HUES64 (cell line): ENCODE data around the gene FBLN2.

ENCODE experiments used
- H3K27ac ChIP-seq: 2 replicates; pipeline ENCODE4 v1.7.0; 2013; ENCODE audit warnings: low read depth, low read length, inconsistent platforms
- H3K27me3 ChIP-seq: 2 replicates; pipeline ENCODE4 v1.6.1; 2013; ENCODE audit warnings: mild to moderate bottlenecking, low read length; ENCODE audit not compliant: insufficient read depth
- H3K36me3 ChIP-seq: 2 replicates; pipeline ENCODE4 v1.6.1; 2013; ENCODE audit warnings: mild to moderate bottlenecking, low read length; ENCODE audit not compliant: insufficient read depth
- H3K4me1 ChIP-seq: 2 replicates; pipeline ENCODE4 v1.6.1; 2013; ENCODE audit warnings: mild to moderate bottlenecking, low read length, moderate library complexity; ENCODE audit not compliant: insufficient read depth
- H3K4me3 ChIP-seq: 2 replicates; pipeline ENCODE4 v1.5.1; 2013; ENCODE audit warnings: mild to moderate bottlenecking, low read length, moderate library complexity
- H3K9ac ChIP-seq: 2 replicates; pipeline ENCODE4 v1.6.1; 2013; ENCODE audit warnings: mild to moderate bottlenecking, low read depth, low read length
- H3K9me3 ChIP-seq: 2 replicates; pipeline ENCODE4 v1.6.1; 2013; ENCODE audit warnings: low read depth, low read length; ENCODE audit not compliant: insufficient read depth
- WGBS: fragments of 150-250, 120-280 bp; methylation state at CpG from one replicate; pipeline ENCODE4 v1.1.7; 2013; ENCODE audit warnings: missing lambda C conversion rate; 5-methylcytosine and 5-hydroxymethylcytosine counted together

FBLN2 gene

GRCh38 chr3:13634151-13634550 lies 85.2 kb downstream of the FBLN2 start:
- Histone ChIP-seq H3K4me3 (no peak overlapping the region), H3K4me1 (no peaks in the 10 kb centered on the region), H3K9ac (no peak overlapping the region; the same call in 1 of the 2 replicates), H3K27me3 (no peaks in the 10 kb centered on the region), H3K27ac (no peak overlapping the region), H3K9me3 (no peaks in the 10 kb centered on the region), H3K36me3 (no peaks in the 10 kb centered on the region)
- 87% methylated on average over 18 of the region's 18 CpGs for WGBS

GRCh38 chr3:13634615-13635014 lies 85.7 kb downstream of the FBLN2 start:
- H3K9me3 ChIP-seq, result no peaks in the 10 kb centered on the region
- H3K27me3 ChIP-seq, result no peaks in the 10 kb centered on the region
- no peaks in the 10 kb centered on the region for H3K4me1 ChIP-seq
- H3K27ac ChIP-seq, result no peak overlapping the region
- H3K36me3 ChIP-seq, result no peaks in the 10 kb centered on the region
- WGBS, result 94% methylated on average over 10 of the region's 10 CpGs
- H3K9ac ChIP-seq, result no peak overlapping the region
- H3K4me3 ChIP-seq, result no peak overlapping the region

GRCh38 chr3:13636186-13636585 lies 87.3 kb downstream of the FBLN2 start:
- Histone ChIP-seq H3K27me3 (no peaks in the 10 kb centered on the region), H3K4me3 (no peak overlapping the region), H3K9ac (no peak overlapping the region), H3K36me3 (no peaks in the 10 kb centered on the region), H3K9me3 (no peaks in the 10 kb centered on the region), H3K4me1 (no peaks in the 10 kb centered on the region), H3K27ac (no peak overlapping the region)
- WGBS, result 91% methylated on average over 14 of the region's 14 CpGs

GRCh38 chr3:13636874-13637273 lies 87.9 kb downstream of the FBLN2 start:
- Histone ChIP-seq H3K4me3 (no peak overlapping the region), H3K4me1 (no peaks in the 10 kb centered on the region), H3K36me3 (no peaks in the 10 kb centered on the region), H3K9ac (no peak overlapping the region), H3K27me3 (no peaks in the 10 kb centered on the region), H3K27ac (no peak overlapping the region), H3K9me3 (no peaks in the 10 kb centered on the region)
- WGBS, result 92% methylated on average over 8 of the region's 8 CpGs

GRCh38 chr3:13637311-13637891 lies 88.5 kb downstream of the FBLN2 start:
- Histone ChIP-seq H3K27me3 (no peaks in the 10 kb centered on the region), H3K4me1 (no peaks in the 10 kb centered on the region), H3K4me3 (no peak overlapping the region), H3K27ac (no peak overlapping the region), H3K36me3 (no peaks in the 10 kb centered on the region), H3K9ac (no peak overlapping the region), H3K9me3 (no peaks in the 10 kb centered on the region)
- 88% methylated on average over 31 of the region's 31 CpGs for WGBS

GRCh38 chr3:13637953-13638352 lies 89.0 kb downstream of the FBLN2 start:
- Histone ChIP-seq H3K4me1 (no peaks in the 10 kb centered on the region), H3K27ac (no peak overlapping the region), H3K9me3 (no peaks in the 10 kb centered on the region), H3K9ac (no peak overlapping the region), H3K27me3 (no peaks in the 10 kb centered on the region), H3K36me3 (no peaks in the 10 kb centered on the region), H3K4me3 (no peak overlapping the region)
- 94% methylated on average over 11 of the region's 12 CpGs for WGBS

GRCh38 chr3:13638927-13639326 lies 90.0 kb downstream of the FBLN2 start:
- Histone ChIP-seq H3K4me3 (no peak overlapping the region), H3K27me3 (no peaks in the 10 kb centered on the region), H3K9me3 (no peaks in the 10 kb centered on the region), H3K36me3 (no peaks in the 10 kb centered on the region), H3K27ac (no peak overlapping the region), H3K4me1 (no peaks in the 10 kb centered on the region), H3K9ac (no peak overlapping the region)
- 96% methylated on average over 17 of the region's 17 CpGs for WGBS

GRCh38 chr3:13642597-13642996 lies 93.7 kb downstream of the FBLN2 start:
- Histone ChIP-seq H3K27ac (no peak overlapping the region), H3K9ac (no peak overlapping the region; the same call in 1 of the 2 replicates), H3K4me1 (no peaks in the 10 kb centered on the region), H3K36me3 (no peaks in the 10 kb centered on the region), H3K4me3 (no peak overlapping the region), H3K27me3 (no peaks in the 10 kb centered on the region), H3K9me3 (no peaks in the 10 kb centered on the region)
- WGBS, result 95% methylated on average over 6 of the region's 6 CpGs

GRCh38 chr3:13644341-13645117 lies 95.6 kb downstream of the FBLN2 start:
- Histone ChIP-seq H3K4me1 (peaks cover 7% of the 10 kb centered on the region; the same call in 1 of the 2 replicates), H3K27me3 (no peaks in the 10 kb centered on the region), H3K9me3 (no peaks in the 10 kb centered on the region), H3K4me3 (no peak overlapping the region), H3K27ac (no peak overlapping the region), H3K9ac (no peak overlapping the region), H3K36me3 (no peaks in the 10 kb centered on the region)
- WGBS, result 90% methylated on average over 4 of the region's 4 CpGs

- Histone ChIP-seq H3K9ac (no peak overlapping the region), H3K9me3 (no peaks in the 10 kb centered on the region), H3K4me3 (no peak overlapping the region), H3K27ac (no peak overlapping the region), H3K36me3 (no peaks in the 10 kb centered on the region), H3K27me3 (peaks cover under 1% of the 10 kb centered on the region; the same call in 1 of the 2 replicates), H3K4me1 (peaks cover 7% of the 10 kb centered on the region; the same call in 1 of the 2 replicates)
- 87% methylated on average over 9 of the region's 9 CpGs for WGBS
Observed at GRCh38 chr3:13645801-13646637, 97.1 kb downstream of the FBLN2 start.
